ENCODE results near the gene MTRF1. TPM values are rescaled to one million over a fixed set of nuclear protein-coding genes. Genes with fewer than 3 reads are reported as not detected.

The MTRF1 gene
- polyA plus RNA-seq (2011; rRNA removed) (15.2 and 16.1 TPM in 2 replicates), polyA plus RNA-seq (2017; fragmentation: RNase III; extraction: RNeasy Plus Mini Kit Qiagen cat#74134 plus additional on column Dnase treatment) (8.0 to 9.1 TPM (median 8.1 TPM) in 3 replicates), polyA minus RNA-seq (2011; rRNA and poly(A)+ RNA removed) (5.9 and 10.4 TPM in 2 replicates)
- 3.8 and 4.1 TPM in 2 replicates for polyA plus RNA-seq (2012; cell fraction: cytosol; rRNA removed)
- polyA plus RNA-seq (2012; cell fraction: nucleus; rRNA removed), result 4.0 and 7.6 TPM in 2 replicates

- no peak for FAIRE-seq
- Histone ChIP-seq H3K4me3 (peak within 1 kb of the TSS; percentile 62), H3K9me3 (peaks cover 10% of the 10 kb centered on the region; the same call in 2 of the 3 replicates), H3K4me1 (no peaks in the 10 kb centered on the region), H3K27ac (peak within 1 kb of the TSS; percentile 91 to 92), H3K4me2 (peak within 1 kb of the TSS; percentile 71)
- peak; percentile 99 to 100 for ATAC-seq
- POLR2A ChIA-PET, result interaction anchor here (0.6 to 1.1 kb wide), 2 partner anchors 48 to 203 kb away, joined by 3 to 4 read pairs; no protein-coding TSS in a partner anchor
- CTCF ChIA-PET, result interaction anchor here (1.3 kb wide), 1 partner anchor 19 kb away, joined by 3 read pairs; no protein-coding TSS in a partner anchor
- 2% methylated on average over 26 of the region's 32 CpGs for WGBS (ENCODE audit: missing lambda C conversion rate)
- peak; percentile 71 to 72 for DNase-seq (ENCODE audit: low read depth in 1 of 2, low spot score in 1 of 2)
- TF ChIP-seq TP53 (CRISPR knock-in tag; IDR thresholded peaks at IDR 0.05), result no peak
- no peak for TF ChIP-seq ZFP36 (IDR thresholded peaks at IDR 0.05; ENCODE audit: borderline replicate concordance, partially characterized antibody)
- TF ChIP-seq TFCP2L1 (CRISPR knock-in tag; IDR thresholded peaks at IDR 0.05), result no peak
- TF ChIP-seq BHLHE40 (IDR thresholded peaks at IDR 0.05; ENCODE audit: low read depth, low read length), result no peak
- TF ChIP-seq SMC3 (IDR thresholded peaks at IDR 0.05), result 0 out of 3 replicates have a peak, but pooled peaks have one; percentile 13
- TF ChIP-seq USF2 (IDR thresholded peaks at IDR 0.05), result no peak
- TF ChIP-seq GATA3 (IDR thresholded peaks at IDR 0.05; ENCODE audit: borderline replicate concordance), result no peak
- no peak for TF ChIP-seq ZSCAN20 (CRISPR knock-in tag; IDR thresholded peaks at IDR 0.05)
- no peak for TF ChIP-seq CBX2 (IDR thresholded peaks at IDR 0.05; ENCODE audit: borderline replicate concordance, low read depth)
- TF ChIP-seq ZNF302 (CRISPR knock-in tag; IDR thresholded peaks at IDR 0.05), result no peak
- no peak for TF ChIP-seq PBX3 (IDR thresholded peaks at IDR 0.05)
- no peak for TF ChIP-seq CBX8 (IDR thresholded peaks at IDR 0.05)
- no peak for TF ChIP-seq CEBPB (IDR thresholded peaks at IDR 0.05)
- TF ChIP-seq EHF (CRISPR knock-in tag; IDR thresholded peaks at IDR 0.05), result no peak
- TF ChIP-seq HOXB13 (CRISPR knock-in tag; IDR thresholded peaks at IDR 0.05; ENCODE audit: low read depth), result no peak
- TF ChIP-seq MAFK (IDR thresholded peaks at IDR 0.05; ENCODE audit: partially characterized antibody), result no peak
- no peak for TF ChIP-seq JUNB (IDR thresholded peaks at IDR 0.05)
- TF ChIP-seq FOSL2 (IDR thresholded peaks at IDR 0.05), result no peak
- no peak for TF ChIP-seq FOSL2 (CRISPR knock-in tag; IDR thresholded peaks at IDR 0.05)
- no peak for TF ChIP-seq REST (IDR thresholded peaks at IDR 0.05)
- no peak for TF ChIP-seq ZC3H11A (IDR thresholded peaks at IDR 0.05)
- TF ChIP-seq RNF2 (IDR thresholded peaks at IDR 0.05; ENCODE audit: borderline replicate concordance, low read depth), result no peak
- TF ChIP-seq HEYL (CRISPR knock-in tag; IDR thresholded peaks at IDR 0.05), result no peak
- peak; percentile 65; the same call in 1 of the 2 replicates for TF ChIP-seq KDM5A (IDR thresholded peaks at IDR 0.05)
- TF ChIP-seq HDAC2 (IDR thresholded peaks at IDR 0.05), result no peak
- TF ChIP-seq FOXS1 (CRISPR knock-in tag; IDR thresholded peaks at IDR 0.05), result no peak
- no peak for TF ChIP-seq EHMT2 (IDR thresholded peaks at IDR 0.05; ENCODE audit: low read depth)
- no peak for TF ChIP-seq EP300 (IDR thresholded peaks at IDR 0.05)
- TF ChIP-seq PHF8 (IDR thresholded peaks at IDR 0.05; ENCODE audit: borderline replicate concordance, low read depth), result no peak
- TF ChIP-seq RARB (CRISPR knock-in tag; IDR thresholded peaks at IDR 0.05), result no peak
- peak; percentile 33; the same call in 1 of the 2 replicates for TF ChIP-seq POLR2A (IDR thresholded peaks at IDR 0.05; ENCODE audit: low read length)
- TF ChIP-seq RCOR1 (IDR thresholded peaks at IDR 0.05; ENCODE audit: low read depth, low read length), result no peak
- no peak for TF ChIP-seq HMGXB4 (CRISPR knock-in tag; IDR thresholded peaks at IDR 0.05; ENCODE audit: borderline replicate concordance)
- peak; percentile 73 for TF ChIP-seq MAX (IDR thresholded peaks at IDR 0.05)
- no peak for TF ChIP-seq CHD2 (IDR thresholded peaks at IDR 0.05; ENCODE audit: low read length, partially characterized antibody)
- no peak for TF ChIP-seq NFE2L2 (conservative IDR thresholded peaks at IDR 0.05; ENCODE audit: low read length)
Measured at GRCh38 chr13:41263261-41263971, at the start of gene MTRF1. TSS of gene MTRF1 (minus strand) at chr13:41263576. CDS start at chr13:41260907, 2,669 bp downstream.
